ENCODE results near the gene KCNIP4.

The KCNIP4 gene

GRCh38 chr4:21012851-21013331 lies 935.7 kb downstream of the KCNIP4 start:
- peak; percentile 14 for DNase-seq

GRCh38 chr4:21011106-21011505 lies 937.5 kb downstream of the KCNIP4 start:
- DNase-seq: no peak

GRCh38 chr4:21009956-21010355 lies 938.6 kb downstream of the KCNIP4 start:
- DNase-seq: no peak

GRCh38 chr4:21005647-21006046 lies 942.9 kb downstream of the KCNIP4 start:
- no peak for DNase-seq

GRCh38 chr4:21002976-21003375 lies 945.6 kb downstream of the KCNIP4 start:
- DNase-seq: no peak

GRCh38 chr4:21002286-21002685 lies 946.3 kb downstream of the KCNIP4 start:
- no peak for DNase-seq

GRCh38 chr4:21001490-21001889 lies 947.1 kb downstream of the KCNIP4 start:
- DNase-seq: no peak

- no peak for DNase-seq
These were observed 950.7 kb downstream of the KCNIP4 start for GRCh38 chr4:20997886-20998285.

GRCh38 chr4:20995610-20996009 lies 953.0 kb downstream of the KCNIP4 start:
- no peak for DNase-seq

GRCh38 chr4:20995015-20995414 lies 953.6 kb downstream of the KCNIP4 start:
- DNase-seq: no peak

GRCh38 chr4:20992002-20992401 lies 956.6 kb downstream of the KCNIP4 start:
- no peak for DNase-seq

GRCh38 chr4:20987191-20987590 lies 961.4 kb downstream of the KCNIP4 start:
- DNase-seq: no peak

- DNase-seq: no peak
These were observed 964.1 kb downstream of the KCNIP4 start for GRCh38 chr4:20984576-20984836.

- DNase-seq: no peak
These were observed 964.6 kb downstream of the KCNIP4 start for GRCh38 chr4:20983763-20984575.

- no peak for DNase-seq
These were observed 966.0 kb downstream of the KCNIP4 start for GRCh38 chr4:20982544-20982943.

GRCh38 chr4:20960291-20960690 lies 988.3 kb downstream of the KCNIP4 start:
- no peak for DNase-seq

- no peak for DNase-seq
These were observed 994.0 kb downstream of the KCNIP4 start for GRCh38 chr4:20954541-20954940.

- no peak for DNase-seq
These were observed 1003.6 kb downstream of the KCNIP4 start for GRCh38 chr4:20944961-20945360.

GRCh38 chr4:20944451-20944850 lies 1004.1 kb downstream of the KCNIP4 start:
- no peak for DNase-seq

- no peak for DNase-seq
These were observed 1010.4 kb downstream of the KCNIP4 start for GRCh38 chr4:20938204-20938603.

GRCh38 chr4:20926529-20926928 lies 1022.0 kb downstream of the KCNIP4 start:
- DNase-seq: no peak

GRCh38 chr4:20925176-20925575 lies 1023.4 kb downstream of the KCNIP4 start:
- no peak for DNase-seq

- no peak for DNase-seq
These were observed 1025.6 kb downstream of the KCNIP4 start for GRCh38 chr4:20922962-20923361.

- DNase-seq: no peak
These were observed 1032.5 kb downstream of the KCNIP4 start for GRCh38 chr4:20916106-20916505.

- no peak for DNase-seq
These were observed 1043.6 kb downstream of the KCNIP4 start for GRCh38 chr4:20904966-20905365.

Data from fibroblast of upper back skin (primary cell).